ENCODE data around the gene DNAAF9. TPM values are rescaled to one million over a fixed set of nuclear protein-coding genes. Genes with fewer than 3 reads are reported as not detected.

The DNAAF9 gene
- total and polyA plus RNA-seq, 2 of the 8 experiments (the other 6 are each of a cell fraction or from before 2014, with no cell fraction given): 2.6 to 5.7 TPM

DNA sequence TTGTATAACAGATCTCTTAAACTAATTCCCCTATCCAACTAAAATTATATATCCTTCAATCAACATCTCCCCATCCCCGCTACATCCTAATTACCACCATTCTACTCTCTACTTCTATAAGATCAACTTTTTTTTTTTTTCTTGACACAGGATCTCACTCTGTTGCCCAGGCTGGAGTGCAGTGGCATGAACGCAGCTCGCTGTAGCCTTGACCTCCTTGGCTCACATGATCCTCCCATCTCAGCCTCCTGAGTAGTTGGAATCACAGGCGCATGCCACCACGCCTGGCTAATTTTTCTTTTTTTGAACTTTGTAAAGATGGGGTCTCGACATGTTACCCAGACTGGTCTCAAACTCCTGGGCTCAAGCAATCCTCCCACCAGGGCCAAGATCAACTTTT is 5.0 kb downstream of the DNAAF9 start:
- no peak for DNase-seq (ENCODE audit: low read depth in 1 of 2, low spot score in 2 of 2)
- Histone ChIP-seq H2BK12ac (ENCODE audit: low read depth, low read length) (no peak overlapping the region), H4K5ac (ENCODE audit: insufficient read length, low read depth, low read length) (no peak overlapping the region), H3K4ac (replicated peaks; ENCODE audit: insufficient read length, low read depth, low read length) (no peak overlapping the region), H3K9ac (replicated peaks in 1 of 4; ENCODE audit: extremely low read depth in 1 of 4, low read depth in 3 of 4, low read length in 3 of 4) (no peak overlapping the region), H4K20me1 (replicated peaks in 1 of 2; ENCODE audit: control insufficient read depth in 1 of 2, insufficient read depth in 2 of 2, low read length in 2 of 2) (peaks cover 3 to 7% of the 10 kb centered on the region in 2 experiments), H3K4me2 (ENCODE audit: insufficient read depth in 1 of 2, low read depth in 2 of 2, low read length in 2 of 2) (no peak overlapping the region), H2AK5ac (ENCODE audit: low read depth, low read length) (no peak overlapping the region), H3K36me3 (ENCODE audit: control insufficient read depth in 2 of 4, insufficient read depth in 4 of 4, low read length in 3 of 4) (no peaks in the 10 kb centered on the region), H3K4me1 (replicated peaks in 1 of 4; ENCODE audit: control insufficient read depth in 3 of 4, insufficient read depth in 4 of 4, low read length in 3 of 4) (no peaks in the 10 kb centered on the region; a peak in 1 of 7 replicates), H3K27ac (ENCODE audit: low read depth, low read length) (no peak overlapping the region), H3K23ac (ENCODE audit: insufficient read length) (no peak overlapping the region), H4K91ac (replicated peaks; ENCODE audit: insufficient read length, low read length) (no peak overlapping the region), H2BK5ac (ENCODE audit: low read depth, low read length) (no peak overlapping the region), H3K23me2 (ENCODE audit: low read depth, low read length) (peaks cover 9% of the 10 kb centered on the region), H3K18ac (ENCODE audit: extremely low read depth, low read length) (no peak overlapping the region), H3K14ac (ENCODE audit: insufficient read length) (no peak overlapping the region), H2BK15ac (ENCODE audit: low read length) (no peak overlapping the region), H2AFZ (ENCODE audit: low read length) (no peak overlapping the region), H3K27me3 (replicated peaks in 1 of 4; ENCODE audit: control insufficient read depth in 3 of 4, extremely low read depth in 1 of 4, insufficient read depth in 3 of 4, low read length in 3 of 4) (peaks cover 0 to 4% (median 0%) of the 10 kb centered on the region in 4 experiments; a peak in 2 of 7 replicates), H3K79me2 (ENCODE audit: control insufficient read depth in 1 of 2, insufficient read depth in 2 of 2, low read length in 2 of 2) (peaks cover 0 to 16% of the 10 kb centered on the region in 2 experiments; a peak in 2 of 4 replicates), H3K79me1 (ENCODE audit: low read depth, low read length) (no peaks in the 10 kb centered on the region; the same call in 1 of the 2 replicates), H3K56ac (replicated peaks; ENCODE audit: insufficient read length, low read depth, low read length) (no peak overlapping the region), H3K9me3 (ENCODE audit: insufficient read depth in 2 of 2, low read depth in 1 of 2, low read length in 1 of 2) (no peaks in the 10 kb centered on the region), H3K4me3 (ENCODE audit: extremely low read depth in 1 of 4, insufficient read depth in 2 of 4, low read depth in 3 of 4, low read length in 4 of 4) (no peak overlapping the region), H2BK120ac (replicated peaks; ENCODE audit: low read depth, low read length) (no peak overlapping the region), H2BK20ac (ENCODE audit: low read length) (no peak overlapping the region), H4K8ac (ENCODE audit: extremely low read depth, insufficient read depth, low read length) (no peak overlapping the region)
- WGBS, 2 experiments (ENCODE audit: extremely low coverage in 1 of 2, insufficient coverage in 1 of 2, insufficient read length in 1 of 2, insufficient replicate concordance in 2 of 2, low coverage in 1 of 2, low lambda C conversion rate in 2 of 2, missing lambda C conversion rate in 1 of 2): 93 to 100% methylated on average over 1 to 6 of the region's 6 CpGs
- no peak for TF ChIP-seq CBX8 (IDR thresholded peaks at IDR 0.05; ENCODE audit: borderline replicate concordance, low read depth, low read length)
- TF ChIP-seq CREB1 (IDR thresholded peaks at IDR 0.05): no peak
- TF ChIP-seq BACH1 (IDR thresholded peaks at IDR 0.05; ENCODE audit: low read length): no peak
- no peak for FAIRE-seq
- CTCF ChIA-PET (ENCODE audit: partially characterized antibody): interaction anchor here (0.6 kb wide), 1 partner anchor 13 kb away, joined by 3 read pairs; no protein-coding TSS in a partner anchor
- POLR2A ChIA-PET (ENCODE audit: partially characterized antibody): interaction anchor here (0.8 to 1.1 kb wide), 2 partner anchors 68 to 696 kb away, joined by 3 to 5 read pairs; partner anchors contain the start of gene ATRN
